Psoas muscle (tissue), 8 donors: ENCODE data around the gene NBEA. TPM values are rescaled to one million over a fixed set of nuclear protein-coding genes. Genes with fewer than 3 reads are reported as not detected.

Experiments
- ATAC-seq, 4 donors: fragments of 200-7000 bp; cut with Tn5 transposase; one replicate each; pipeline ENCODE4 v1.9.1; 2020; ENCODE audit warnings: moderate library complexity in 3 of 4, mild to moderate bottlenecking in 2 of 4
- DNase-seq, 2 donors: peaks; one replicate each; pipeline ENCODE4 v3.0.0-alpha.2; 2020
- H3K27ac ChIP-seq: fragments of 200-600 bp; one replicate; pipeline ENCODE4 v1.8.0; 2022
- H3K27me3 ChIP-seq, 3 donors: fragments of 200-600 bp in 1 of 3; one replicate each; pipeline versions ENCODE4 v1.6.1 to v1.8.0; 2013 to 2022; ENCODE audit warnings: low read length in 2 of 3, mild to moderate bottlenecking in 2 of 3, moderate library complexity in 1 of 3; ENCODE audit not compliant: insufficient read depth in 3 of 3
- H3K36me3 ChIP-seq, 2 donors: fragments of 200-600 bp in 1 of 2; one replicate each; pipeline versions ENCODE4 v1.6.1 to v1.8.0; 2013 to 2022; ENCODE audit warnings: low read depth in 1 of 2, mild to moderate bottlenecking in 1 of 2, moderate library complexity in 1 of 2; ENCODE audit not compliant: insufficient read depth in 1 of 2
- H3K4me1 ChIP-seq: fragments of 200-600 bp; one replicate; pipeline ENCODE4 v1.8.0; 2022
- H3K4me3 ChIP-seq: fragments of 200-600 bp; one replicate; pipeline ENCODE4 v1.8.0; 2022; ENCODE audit warnings: mild to moderate bottlenecking
- H3K9me3 ChIP-seq: fragments of 200-600 bp; one replicate; pipeline ENCODE4 v1.8.0; 2022
- WGBS, 3 donors: extraction: QIAGEN DNeasy Blood & Tissue Kit; methylation state at CpG; one replicate each; pipeline versions ENCODE4 v1.1.6 to v1.1.7; 2013; 5-methylcytosine and 5-hydroxymethylcytosine counted together
- intact Hi-C, 2 donors: fragments of 100-400 bp; cut with DNase I; formaldehyde crosslinking; loops; one replicate each; pipeline versions ENCODE4 v1.11.0 to v1.14.2; 2022
- polyA plus RNA-seq, 3 donors: library from polyadenylated mRNA; stranded (reverse); fragments of 200-250 nt; gene quantifications; one replicate each; pipeline ENCODE4 v1.2.3, GENCODE V29; 2013
- total RNA-seq, 4 donors: library from RNA; stranded (reverse); fragmentation: NEBNext Ultra II Directional in 2 of 4; extraction: Animal tissue kit (Norgen Biotek cat#: 25700) in 2 of 4; gene quantifications; one replicate each; pipeline versions ENCODE4 v1.2.1 to v1.2.4, GENCODE V29; 2021 to 2023
- TF ChIP-seq, protein P1 (sequence below): fragments of 200-600 bp; IDR thresholded peaks from one replicate; pipeline ENCODE4 v1.8.0; 2022; ENCODE audit warnings: antibody characterized with exemption
- donor health status: healthy with polysubstance abuse.
- donor health status: DM: no; HTN: no; CAD: no; lungs with moderate emphysema.
- donor health status: Bipolar disorder and iron deficiency.
- donor health status: healthy.
- donor health status: DM: yes; HTN: yes; CAD: no.
- donor health status: DM: no; HTN: no; CAD: no.
- donor health status: DM: no; HTN: no; CAD: no.
- donor health status: DM: yes; HTN: yes; CAD: no.

The NBEA gene
- total and polyA plus RNA-seq, 7 donors: 0.99 to 5.3 (median 1.5) TPM

DNA sequence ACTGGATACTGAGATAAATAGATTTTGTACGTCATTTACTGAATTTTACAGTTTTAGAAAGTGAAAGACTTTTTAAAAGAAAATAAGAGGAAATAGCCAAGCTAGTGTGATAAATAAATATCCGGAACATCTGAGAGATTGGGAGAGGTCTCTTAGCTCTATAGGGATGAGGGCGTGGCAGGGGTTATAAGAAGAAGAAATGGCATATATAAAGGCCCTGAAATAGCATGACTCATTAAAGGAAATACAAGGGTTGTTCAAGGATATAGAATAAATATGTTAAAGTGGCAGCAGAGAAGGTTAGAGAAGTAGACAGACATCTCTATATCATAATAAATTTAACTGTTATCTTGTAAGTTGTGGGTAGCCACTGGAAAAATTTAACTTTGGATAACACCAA is 390.1 kb downstream of the NBEA start:
- no peaks in the 10 kb centered on the region for H3K9me3 ChIP-seq

DNA sequence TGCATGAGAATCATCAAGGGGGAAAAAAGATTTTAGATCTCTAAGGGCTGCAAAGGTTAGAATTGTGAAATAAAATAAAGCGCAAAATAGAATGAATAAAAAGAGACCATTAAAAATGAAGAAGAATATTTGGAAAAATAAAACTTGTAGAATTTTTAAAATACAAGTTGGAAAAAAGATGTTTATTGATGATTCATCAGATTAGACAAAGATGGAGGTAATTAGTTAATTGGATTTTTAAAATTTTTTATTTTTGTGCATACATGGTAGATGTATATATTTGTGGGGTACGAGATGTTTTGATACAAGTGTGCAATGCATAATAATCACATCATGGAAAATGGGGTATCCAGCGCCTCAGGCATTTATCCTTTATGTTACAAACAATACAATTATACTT is 391.1 kb downstream of the NBEA start:
- ATAC-seq (no peak), DNase-seq (no peak)
- no peaks in the 10 kb centered on the region for H3K9me3 ChIP-seq
- TF ChIP-seq, protein P1, sequence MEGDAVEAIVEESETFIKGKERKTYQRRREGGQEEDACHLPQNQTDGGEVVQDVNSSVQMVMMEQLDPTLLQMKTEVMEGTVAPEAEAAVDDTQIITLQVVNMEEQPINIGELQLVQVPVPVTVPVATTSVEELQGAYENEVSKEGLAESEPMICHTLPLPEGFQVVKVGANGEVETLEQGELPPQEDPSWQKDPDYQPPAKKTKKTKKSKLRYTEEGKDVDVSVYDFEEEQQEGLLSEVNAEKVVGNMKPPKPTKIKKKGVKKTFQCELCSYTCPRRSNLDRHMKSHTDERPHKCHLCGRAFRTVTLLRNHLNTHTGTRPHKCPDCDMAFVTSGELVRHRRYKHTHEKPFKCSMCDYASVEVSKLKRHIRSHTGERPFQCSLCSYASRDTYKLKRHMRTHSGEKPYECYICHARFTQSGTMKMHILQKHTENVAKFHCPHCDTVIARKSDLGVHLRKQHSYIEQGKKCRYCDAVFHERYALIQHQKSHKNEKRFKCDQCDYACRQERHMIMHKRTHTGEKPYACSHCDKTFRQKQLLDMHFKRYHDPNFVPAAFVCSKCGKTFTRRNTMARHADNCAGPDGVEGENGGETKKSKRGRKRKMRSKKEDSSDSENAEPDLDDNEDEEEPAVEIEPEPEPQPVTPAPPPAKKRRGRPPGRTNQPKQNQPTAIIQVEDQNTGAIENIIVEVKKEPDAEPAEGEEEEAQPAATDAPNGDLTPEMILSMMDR: no peak
- 96 to 99% (median 97%) methylated on average over 3 of the region's 3 CpGs for WGBS, 3 donors
- no peaks in the 10 kb centered on the region for H3K4me1 ChIP-seq
- H3K4me3 ChIP-seq: no peak overlapping the region
- H3K27ac ChIP-seq: no peak overlapping the region
- H3K27me3 ChIP-seq: no peaks in the 10 kb centered on the region
- H3K36me3 ChIP-seq: no peaks in the 10 kb centered on the region
- intact Hi-C loops: no loop called here

More for the DNA sequence above, 390.1 kb downstream of the NBEA start:
- TF ChIP-seq, protein P1: no peak
- DNase-seq (no peak), ATAC-seq (no peak)
- no peaks in the 10 kb centered on the region for H3K27me3 ChIP-seq
- WGBS, 3 donors: 92 to 97% (median 94%) methylated on average over 3 of the region's 3 CpGs
- H3K4me1 ChIP-seq: no peaks in the 10 kb centered on the region
- no peak overlapping the region for H3K4me3 ChIP-seq
- intact Hi-C loops: no loop called here
- no peaks in the 10 kb centered on the region for H3K36me3 ChIP-seq
- H3K27ac ChIP-seq: no peak overlapping the region

DNA sequence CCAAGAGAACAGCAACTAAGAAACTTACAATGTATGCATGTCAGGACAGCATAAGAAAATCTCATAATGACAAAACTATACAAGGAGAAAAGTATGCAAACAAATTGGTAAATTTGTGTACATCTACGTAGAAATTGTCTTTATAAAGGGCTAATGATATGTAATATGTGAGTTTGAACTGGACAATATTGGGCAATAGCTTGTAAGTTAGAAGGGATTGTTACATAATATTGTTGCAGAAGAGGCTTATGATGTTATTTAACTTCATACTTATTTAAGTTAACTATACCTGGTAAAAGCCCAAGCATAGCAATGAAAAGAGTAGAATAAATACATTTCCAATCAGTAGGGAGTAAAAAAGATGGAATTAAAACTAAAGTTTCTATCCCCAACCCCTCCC is 400.4 kb downstream of the NBEA start:
- Histone ChIP-seq H3K36me3 (no peaks in the 10 kb centered on the region), H3K4me3 (no peak overlapping the region), H3K4me1 (no peaks in the 10 kb centered on the region), H3K9me3 (no peaks in the 10 kb centered on the region), H3K27me3 (no peaks in the 10 kb centered on the region), H3K27ac (no peak overlapping the region)
- WGBS, 3 donors: 95 to 100% (median 95%) methylated on average over 1 of the region's 1 CpG
- DNase-seq: no peak
- TF ChIP-seq, protein P1: no peak
- intact Hi-C loops: no loop called here
- ATAC-seq: no peak

DNA sequence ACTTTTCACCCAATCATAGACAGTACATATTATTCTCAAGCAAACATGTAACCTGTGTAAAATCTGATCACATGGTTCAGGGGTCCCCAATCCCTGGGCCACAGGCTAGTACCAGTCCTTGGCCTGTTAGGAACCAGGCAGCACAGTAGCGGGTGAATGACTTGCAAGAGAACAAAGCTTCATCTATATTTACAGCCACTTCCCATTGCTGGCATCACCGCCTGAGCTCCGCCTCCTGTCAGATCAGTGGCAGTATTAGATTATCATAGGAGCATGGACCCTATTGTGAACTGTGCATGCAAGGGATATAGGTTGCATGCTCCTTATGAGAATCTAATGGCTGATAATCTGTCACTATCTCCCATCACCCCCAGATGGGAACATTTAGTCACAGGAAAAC is 401.3 kb downstream of the NBEA start:
- no peak for ATAC-seq
- TF ChIP-seq, protein P1: no peak
- intact Hi-C loops: no loop called here
- 96 to 98% (median 97%) methylated on average over 3 of the region's 3 CpGs for WGBS, 3 donors
- Histone ChIP-seq H3K27ac (no peak overlapping the region), H3K27me3 (no peaks in the 10 kb centered on the region), H3K4me1 (no peaks in the 10 kb centered on the region), H3K36me3 (no peaks in the 10 kb centered on the region), H3K4me3 (no peak overlapping the region), H3K9me3 (no peaks in the 10 kb centered on the region)
- no peak for DNase-seq

DNA sequence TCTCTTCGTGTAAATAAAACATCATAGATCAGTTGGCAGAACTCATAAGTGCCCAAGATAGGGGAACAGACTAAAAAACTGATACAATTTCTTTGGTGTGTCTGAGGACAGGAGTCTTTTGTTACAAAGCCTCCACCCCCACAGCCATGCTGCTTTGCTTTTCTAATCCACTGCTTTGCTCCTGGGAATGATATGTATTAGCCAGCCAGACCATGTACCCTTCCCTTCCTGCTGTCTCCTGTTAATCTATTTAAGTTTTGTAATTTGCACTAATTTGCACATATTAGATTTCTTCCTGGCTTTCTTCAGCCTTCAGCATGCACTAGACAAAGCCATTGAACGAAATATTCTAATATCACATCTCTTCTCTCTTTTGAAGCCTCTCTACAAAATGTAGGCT is 403.9 kb downstream of the NBEA start:
- intact Hi-C loops: no loop called here
- Histone ChIP-seq H3K4me1 (no peaks in the 10 kb centered on the region), H3K27me3 (no peaks in the 10 kb centered on the region), H3K4me3 (no peak overlapping the region), H3K36me3 (no peaks in the 10 kb centered on the region), H3K27ac (no peak overlapping the region), H3K9me3 (no peaks in the 10 kb centered on the region)
- ATAC-seq (no peak), DNase-seq (no peak)
- TF ChIP-seq, protein P1: no peak
- 86 to 89% (median 87%) methylated on average over 2 of the region's 2 CpGs for WGBS, 3 donors
